SK-N-SH (cell line): ENCODE data around the gene TIAM1. TPM values are rescaled to one million over a fixed set of nuclear protein-coding genes. Genes with fewer than 3 reads are reported as not detected.

Experiments used
- CTCF ChIA-PET: fragments of 300-600, 350-600 bp; formaldehyde crosslinking; extraction: SDS; loops from one replicate; lab custom pipeline; 2021; lab: Yijun Ruan, JAX
- POLR2A ChIA-PET: fragments of 350-600 bp; sonication (Branson Sonifier 250); formaldehyde crosslinking; extraction: SDS; loops from one replicate; lab custom pipeline; 2020; ENCODE audit warnings: antibody characterized with exemption, inconsistent platforms; lab: Yijun Ruan, JAX
- DNase-seq: peaks from one replicate; pipeline ENCODE4 v3.0.0; 2012
- H2AFZ ChIP-seq: fragments of 200-600 bp; sonication (generic); 2 replicates; pipeline ENCODE4 v1.8.1; 2016; ENCODE audit warnings: antibody characterized with exemption, mild to moderate bottlenecking, low read depth
- H3F3A ChIP-seq: fragments of 200-600 bp; sonication (generic); replicated peaks from 2 replicates; pipeline ENCODE3; 2016; ENCODE audit warnings: antibody characterized with exemption, mild to moderate bottlenecking; ENCODE audit not compliant: insufficient read depth
- H3K27ac ChIP-seq, 2 experiments: fragments of 200-500 bp in 1 of 2; fragments of 200-600 bp in 1 of 2; sonication (Bioruptor generic) in 1 of 2; sonication (generic), shearing (Covaris generic) in 1 of 2; 2 replicates each; pipeline versions ENCODE4 v1.5.1 to v1.6.1; 2014 to 2016; ENCODE audit warnings: low read depth in 2 of 2, inconsistent platforms in 1 of 2, low read length in 1 of 2, mild to moderate bottlenecking in 1 of 2, mixed read lengths in 1 of 2
- H3K27me3 ChIP-seq: fragments of 200-600 bp; sonication (generic), shearing (Covaris generic); 2 replicates; pipeline ENCODE4 v1.6.1; 2016; ENCODE audit warnings: mixed run types; ENCODE audit not compliant: insufficient read depth
- H3K36me3 ChIP-seq, 2 experiments: fragments of 200-500 bp in 1 of 2; fragments of 200-600 bp in 1 of 2; sonication (Bioruptor generic) in 1 of 2; sonication (generic) in 1 of 2; replicated peaks in 1 of 2; 2 replicates each; pipeline versions ENCODE3 to v1.5.1; 2014 to 2016; ENCODE audit warnings: low read length in 1 of 2, mild to moderate bottlenecking in 1 of 2; ENCODE audit not compliant: insufficient read depth in 2 of 2, control insufficient read depth in 1 of 2
- H3K4me1 ChIP-seq, 2 experiments: fragments of 200-500 bp in 1 of 2; fragments of 200-600 bp in 1 of 2; sonication (Bioruptor generic) in 1 of 2; sonication (generic), shearing (Covaris generic) in 1 of 2; 2 replicates each; pipeline versions ENCODE4 v1.5.1 to v1.6.1; 2014 to 2016; ENCODE audit warnings: low read depth in 1 of 2, low read length in 1 of 2, mixed run types in 1 of 2; ENCODE audit not compliant: insufficient read depth in 2 of 2, control insufficient read depth in 1 of 2
- H3K4me2 ChIP-seq: fragments of 200-600 bp; sonication (generic), shearing (Covaris generic); 2 replicates; pipeline ENCODE4 v1.6.1; 2017; ENCODE audit warnings: mixed run types
- H3K4me3 ChIP-seq, 2 experiments: fragments of 200-500 bp in 1 of 2; fragments of 200-600 bp in 1 of 2; sonication (Bioruptor generic) in 1 of 2; sonication (generic), shearing (Covaris generic) in 1 of 2; 2 replicates each; pipeline versions ENCODE4 v1.5.1 to v1.8.1; 2014 to 2016; ENCODE audit warnings: low read depth in 2 of 2, inconsistent platforms in 1 of 2, low read length in 1 of 2, mild to moderate bottlenecking in 1 of 2, mixed read lengths in 1 of 2, moderate library complexity in 1 of 2
- H3K79me2 ChIP-seq: fragments of 200-600 bp; sonication (generic); 2 replicates; pipeline ENCODE4 v1.8.1; 2017; ENCODE audit warnings: mild to moderate bottlenecking; ENCODE audit not compliant: insufficient read depth
- H3K9ac ChIP-seq: fragments of 200-600 bp; sonication (generic); 2 replicates; pipeline ENCODE4 v1.6.1; 2017; ENCODE audit warnings: mixed run types
- H3K9me2 ChIP-seq: fragments of 200-600 bp; sonication (generic); 2 replicates; pipeline ENCODE4 v1.6.1; 2017; ENCODE audit warnings: mixed run types
- H3K9me3 ChIP-seq: fragments of 200-600 bp; sonication (generic); 2 replicates; pipeline ENCODE4 v1.6.1; 2017; ENCODE audit warnings: mixed run types, mild to moderate bottlenecking, moderate library complexity
- H4K20me1 ChIP-seq: fragments of 200-600 bp; sonication (generic); 2 replicates; pipeline ENCODE4 v1.6.1; 2017; ENCODE audit warnings: mild to moderate bottlenecking, mixed run types; ENCODE audit not compliant: insufficient read depth
- CHD2 ChIP-seq: fragments of 150-350 bp; IDR thresholded peaks from 2 replicates; pipeline ENCODE4 v1.6.1; 2018; ENCODE audit warnings: low read length; ENCODE audit not compliant: partially characterized antibody
- ELF1 ChIP-seq: IDR thresholded peaks from 2 replicates; pipeline ENCODE4 v1.4.0; 2012
- EP300 ChIP-seq, 2 experiments: IDR thresholded peaks; 2 replicates each; pipeline versions ENCODE4 v1.4.0 to v1.6.1; 2012; ENCODE audit warnings: borderline replicate concordance in 1 of 2, low read depth in 1 of 2, low read length in 1 of 2
- EZH2phosphoT487 ChIP-seq: fragments of 200-600 bp; sonication (generic); IDR thresholded peaks from 2 replicates; pipeline ENCODE4 v1.6.1; 2017; ENCODE audit warnings: low read depth, mixed run types, mild to moderate bottlenecking, antibody characterized with exemption, moderate library complexity, borderline replicate concordance
- GABPA ChIP-seq: IDR thresholded peaks from 2 replicates; pipeline ENCODE4 v1.4.0; 2012; ENCODE audit warnings: low read depth, mild to moderate bottlenecking
- GATA2 ChIP-seq: sonication (generic); formaldehyde crosslinking; IDR thresholded peaks from 2 replicates; pipeline ENCODE4 v1.5.0; 2020; ENCODE audit warnings: mild to moderate bottlenecking, missing genetic modification reagents
- JUND ChIP-seq: IDR thresholded peaks from 2 replicates; pipeline ENCODE4 v1.4.0; 2012
- MXI1 ChIP-seq: IDR thresholded peaks from 2 replicates; pipeline ENCODE4 v1.6.1; 2012; ENCODE audit warnings: mild to moderate bottlenecking, low read depth, low read length, improper control_type of control experiment
- NFIC ChIP-seq: IDR thresholded peaks from 2 replicates; pipeline ENCODE4 v1.4.0; 2012; ENCODE audit warnings: borderline replicate concordance
- RCOR1 ChIP-seq: fragments of 150-350 bp; IDR thresholded peaks from 2 replicates; pipeline ENCODE4 v1.6.1; 2017; ENCODE audit warnings: antibody characterized with exemption, low read length
- REST ChIP-seq: IDR thresholded peaks from 2 replicates; pipeline ENCODE4 v1.6.1; 2012; ENCODE audit warnings: mild to moderate bottlenecking, low read depth, low read length, moderate library complexity
- RFX5 ChIP-seq: IDR thresholded peaks from 2 replicates; pipeline ENCODE4 v1.6.1; 2012; ENCODE audit warnings: mild to moderate bottlenecking, improper control_type of control experiment, low read length
- RXRA ChIP-seq: IDR thresholded peaks from 2 replicates; pipeline ENCODE4 v1.4.0; 2012; ENCODE audit warnings: low read depth, mild to moderate bottlenecking, borderline replicate concordance
- SIN3A ChIP-seq: IDR thresholded peaks from 2 replicates; pipeline ENCODE4 v1.6.1; 2012; ENCODE audit warnings: low read depth, mild to moderate bottlenecking, low read length, moderate library complexity, borderline replicate concordance
- TAF1 ChIP-seq: IDR thresholded peaks from 2 replicates; pipeline ENCODE4 v1.6.1; 2012; ENCODE audit warnings: low read depth, mild to moderate bottlenecking, low read length, moderate library complexity, borderline replicate concordance
- TEAD4 ChIP-seq: IDR thresholded peaks from 2 replicates; pipeline ENCODE4 v1.4.0; 2012; ENCODE audit warnings: mild to moderate bottlenecking, borderline replicate concordance; ENCODE audit not compliant: insufficient read depth
- YY1 ChIP-seq: IDR thresholded peaks from 2 replicates; pipeline ENCODE4 v1.4.0; 2012; ENCODE audit warnings: low read depth, mild to moderate bottlenecking
- ZBTB33 ChIP-seq: IDR thresholded peaks from 2 replicates; pipeline ENCODE4 v1.4.0; 2012; ENCODE audit warnings: low read depth, borderline replicate concordance
- WGBS: methylation state at CpG from one replicate; pipeline ENCODE4 v1.1.6; 2017; ENCODE audit warnings: low lambda C conversion rate; 5-methylcytosine and 5-hydroxymethylcytosine counted together
- polyA plus RNA-seq, 3 experiments: library from polyadenylated mRNA; depleted of rRNA; stranded (reverse); fragments of >200 nt; gene quantifications; 2 replicates each; pipeline ENCODE4 v1.2.3, GENCODE V29; 2012
- TF ChIP-seq, protein P1 (sequence below): IDR thresholded peaks from 2 replicates; pipeline ENCODE4 v1.4.0; 2012; ENCODE audit warnings: low read depth
- TF ChIP-seq, protein P2 (sequence below): fragments of 150-350 bp; IDR thresholded peaks from 2 replicates; pipeline ENCODE4 v1.6.1; 2016; ENCODE audit warnings: mild to moderate bottlenecking, low read depth, low read length

The TIAM1 gene
- polyA plus RNA-seq, 1 of the 3 experiments (the other 2 are of a cell fraction) = 1.7 TPM

- CTCF ChIA-PET = interaction anchor here (1.9 kb wide), 1 partner anchor 9 kb away, joined by 5 read pairs; no protein-coding TSS in a partner anchor
Measured at GRCh38 chr21:31338908-31339368, 5.1 kb downstream of the TIAM1 start.

More at GRCh38 chr21:31338908-31339368, 5.1 kb downstream of the TIAM1 start:
- Histone ChIP-seq H3K27me3 (peaks cover 16% of the 10 kb centered on the region; the same call in 1 of the 2 replicates), H3K4me3 (no peak overlapping the region), H3K9ac (no peak overlapping the region), H3K36me3 (no peaks in the 10 kb centered on the region), H3K27ac (no peak overlapping the region), H3K9me3 (no peaks in the 10 kb centered on the region), H3K79me2 (no peaks in the 10 kb centered on the region), H3F3A (peaks cover 5% of the 10 kb centered on the region), H3K4me1 (peaks cover 3 to 14% of the 10 kb centered on the region in 2 experiments; a peak in 2 of 4 replicates), H3K4me2 (no peak overlapping the region), H3K9me2 (no peaks in the 10 kb centered on the region), H4K20me1 (no peaks in the 10 kb centered on the region), H2AFZ (no peak overlapping the region)
- WGBS = 54% methylated on average over 3 of the region's 3 CpGs
- no peak for DNase-seq
- no peak for TF ChIP-seq CHD2
- TF ChIP-seq, protein P1, sequence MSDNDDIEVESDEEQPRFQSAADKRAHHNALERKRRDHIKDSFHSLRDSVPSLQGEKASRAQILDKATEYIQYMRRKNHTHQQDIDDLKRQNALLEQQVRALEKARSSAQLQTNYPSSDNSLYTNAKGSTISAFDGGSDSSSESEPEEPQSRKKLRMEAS = no peak
- TF ChIP-seq EZH2phosphoT487 = no peak
- no peak for TF ChIP-seq RXRA
- no peak for TF ChIP-seq RCOR1
- TF ChIP-seq SIN3A = no peak
- TF ChIP-seq, protein P2, sequence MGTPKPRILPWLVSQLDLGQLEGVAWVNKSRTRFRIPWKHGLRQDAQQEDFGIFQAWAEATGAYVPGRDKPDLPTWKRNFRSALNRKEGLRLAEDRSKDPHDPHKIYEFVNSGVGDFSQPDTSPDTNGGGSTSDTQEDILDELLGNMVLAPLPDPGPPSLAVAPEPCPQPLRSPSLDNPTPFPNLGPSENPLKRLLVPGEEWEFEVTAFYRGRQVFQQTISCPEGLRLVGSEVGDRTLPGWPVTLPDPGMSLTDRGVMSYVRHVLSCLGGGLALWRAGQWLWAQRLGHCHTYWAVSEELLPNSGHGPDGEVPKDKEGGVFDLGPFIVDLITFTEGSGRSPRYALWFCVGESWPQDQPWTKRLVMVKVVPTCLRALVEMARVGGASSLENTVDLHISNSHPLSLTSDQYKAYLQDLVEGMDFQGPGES = no peak
- no peak for TF ChIP-seq MXI1
- no peak for TF ChIP-seq GATA2 (CRISPR knock-in tag)
- TF ChIP-seq ZBTB33 = no peak
- no peak for TF ChIP-seq EP300 (IDR thresholded peaks at IDR 0.05; ENCODE audit: borderline replicate concordance in 1 of 2, low read depth in 1 of 2, low read length in 1 of 2)
- no peak for TF ChIP-seq TAF1
- no peak for TF ChIP-seq RFX5
- TF ChIP-seq NFIC = no peak
- TF ChIP-seq TEAD4 = no peak
- TF ChIP-seq ELF1 = no peak
- TF ChIP-seq JUND = no peak
- TF ChIP-seq GABPA = no peak
- no peak for TF ChIP-seq YY1
- no peak for TF ChIP-seq REST
- POLR2A ChIA-PET = no interaction called here
